GM11168 (cell line): ENCODE data around the gene HENMT1.
"Not testable (repeated sequence)": the region's sequence is repeated elsewhere in the genome, so short reads cannot be mapped to it uniquely, and the experiment has no call there.

ENCODE experiments used
- in situ Hi-C: fragments of 300-500 bp; cut with MboI; formaldehyde crosslinking; loops from one replicate; pipeline ENCODE4 v1.12.0; 2022; ENCODE audit warnings: low sequenced_read_pairs; ENCODE audit not compliant: unreplicated experiment

Gene HENMT1

DNA sequence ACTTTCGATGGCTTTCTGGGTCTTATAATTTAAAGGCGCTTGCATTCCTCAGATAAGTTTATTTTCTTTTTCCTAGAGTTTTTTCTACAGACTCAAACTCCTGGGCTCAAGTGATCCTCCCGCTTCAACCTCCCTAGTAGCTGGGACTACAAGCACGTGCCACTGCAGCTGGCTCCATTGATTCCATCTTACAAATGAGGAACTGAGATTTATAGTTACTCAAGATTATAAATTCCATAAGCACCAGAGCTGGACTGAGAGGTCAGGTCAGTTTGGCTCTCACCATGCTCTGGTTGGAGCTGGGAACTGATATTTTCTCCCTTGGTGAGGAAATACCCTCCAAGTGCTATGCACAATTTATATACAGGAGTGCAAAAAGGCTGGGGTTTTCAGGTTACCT is 17.8 kb upstream of the HENMT1 start:
- in situ Hi-C loops: no loop called here

DNA sequence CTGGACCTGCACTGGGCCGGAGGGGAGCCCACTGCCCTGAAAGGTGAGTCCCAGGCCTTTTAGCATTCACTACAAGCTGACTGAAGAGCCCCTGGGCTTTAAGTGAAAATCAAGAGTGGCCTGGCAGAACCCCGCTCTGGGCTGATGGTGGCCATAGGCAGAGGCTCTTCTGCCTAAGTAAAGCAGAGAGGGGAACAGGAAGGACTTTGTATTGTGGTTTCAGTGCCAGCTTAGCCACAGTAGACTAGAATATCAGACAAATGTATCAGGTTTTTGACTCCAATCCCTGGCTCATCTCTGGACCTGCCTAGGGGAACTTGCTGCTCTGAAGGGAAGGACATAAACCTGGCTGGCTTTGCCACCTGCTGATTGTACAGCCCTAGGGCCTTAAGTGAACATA is 10.2 kb upstream of the HENMT1 start:
- in situ Hi-C loops: no loop called here

DNA sequence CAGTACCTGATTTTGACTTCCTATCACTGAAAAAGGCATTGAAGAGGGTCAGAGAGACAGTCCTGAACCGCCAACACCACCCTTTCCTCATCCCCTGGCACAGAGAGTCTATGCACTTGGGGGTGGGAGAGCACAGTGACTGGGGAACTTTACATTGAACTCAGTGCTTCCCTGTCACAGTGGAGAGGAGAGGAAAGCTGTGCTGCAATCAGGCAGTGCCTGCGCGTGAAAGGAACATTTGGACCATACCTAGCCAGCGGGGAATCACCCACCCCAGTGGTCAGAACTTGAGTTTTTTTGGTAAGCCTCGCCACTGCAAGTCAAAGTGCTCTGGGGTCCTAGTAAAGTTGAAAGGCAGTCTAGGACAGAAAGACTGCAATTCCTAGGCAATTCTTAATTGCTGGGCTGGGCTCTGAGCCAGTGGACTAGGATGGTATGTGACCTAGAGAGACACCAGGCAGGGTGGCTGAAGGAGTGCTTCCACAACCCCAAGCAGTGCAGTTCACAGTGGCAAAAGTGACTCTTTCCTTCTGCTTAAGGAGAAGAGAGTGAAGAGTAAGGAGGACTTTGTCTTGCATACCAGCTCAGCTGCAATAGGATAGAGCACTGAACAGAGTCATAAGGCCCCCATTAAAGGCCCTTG is 9.4 kb upstream of the HENMT1 start:
- in situ Hi-C loops: no loop called here

DNA sequence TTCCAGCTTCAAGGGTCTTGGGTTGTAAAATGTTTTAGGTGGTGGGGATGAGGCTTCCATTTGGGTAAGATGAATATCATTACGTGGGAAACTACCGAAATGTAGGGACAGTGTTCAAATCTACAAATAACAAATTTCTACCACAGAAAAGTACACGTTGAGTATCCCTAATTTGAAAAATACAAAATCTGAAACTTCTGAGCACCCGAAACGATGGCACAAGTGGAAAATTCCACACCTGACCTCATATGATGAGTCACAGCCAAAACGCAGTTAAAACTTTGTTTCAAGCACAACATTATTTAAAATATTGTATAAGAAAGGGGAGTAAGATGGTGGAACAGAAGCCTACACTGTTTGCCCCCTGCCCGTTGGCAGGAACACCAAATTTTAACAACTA is 8.8 kb upstream of the HENMT1 start:
- in situ Hi-C loops: no loop called here

DNA sequence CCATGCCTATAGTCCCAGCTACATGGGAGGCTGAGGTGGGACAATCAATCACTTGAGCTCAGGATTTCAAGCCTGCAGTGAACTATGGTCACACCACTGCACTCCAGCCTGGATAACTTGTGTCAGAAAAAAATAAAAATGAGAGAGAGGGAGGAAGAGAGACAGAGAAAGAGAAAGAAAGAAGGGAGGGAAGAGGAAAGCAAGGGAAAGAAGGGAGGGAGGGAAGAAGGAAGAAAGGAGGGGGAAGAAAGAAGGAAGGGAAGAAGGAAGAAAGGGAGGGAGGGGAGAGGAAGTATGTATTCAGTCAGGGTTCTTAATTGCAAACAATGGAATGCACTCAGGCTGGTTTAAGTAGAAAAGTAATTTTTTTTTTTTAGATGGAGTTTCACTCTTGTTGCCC is 7.9 kb upstream of the HENMT1 start:
- in situ Hi-C loops: no loop called here

DNA sequence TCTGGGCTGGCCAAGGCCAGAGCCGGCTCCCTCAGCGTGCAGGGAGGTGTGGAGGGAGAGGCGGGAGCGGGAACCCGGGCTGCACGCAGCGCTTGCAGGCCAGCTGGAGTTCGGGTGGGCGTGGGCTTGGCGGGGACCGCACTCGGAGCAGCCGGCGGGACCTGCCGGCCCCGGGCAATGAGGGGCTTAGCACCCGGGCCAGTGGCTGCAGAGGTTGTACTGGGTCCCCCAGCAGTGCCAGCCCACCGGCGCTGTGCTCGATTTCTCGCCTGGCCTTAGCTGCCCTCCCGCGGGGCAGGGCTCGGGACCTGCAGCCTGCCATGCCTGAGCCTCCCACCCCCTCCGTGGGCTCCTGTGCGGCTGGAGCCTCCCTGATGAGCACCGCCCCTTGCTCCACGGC is 6.5 kb upstream of the HENMT1 start:
- in situ Hi-C loops: not testable (repeated sequence)

DNA sequence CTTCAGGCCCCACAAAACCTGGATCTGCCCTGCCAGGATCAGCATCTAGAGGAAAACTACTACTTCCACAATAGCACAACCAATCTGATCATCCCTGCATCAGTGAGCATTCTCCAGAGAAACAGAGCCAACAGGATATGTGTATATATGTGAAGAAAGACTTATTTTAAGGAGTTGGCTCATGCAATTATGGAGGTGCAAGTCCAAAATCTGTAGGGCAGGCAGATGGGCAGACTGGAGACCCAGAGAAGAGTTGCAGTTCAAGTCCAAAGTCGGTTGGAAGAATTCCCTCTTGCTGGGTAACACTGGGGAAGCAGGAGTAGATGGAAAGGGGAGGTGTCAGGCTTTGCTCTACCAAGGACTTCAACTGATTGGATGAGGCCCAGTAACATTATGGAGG is 4.9 kb upstream of the HENMT1 start:
- in situ Hi-C loops: no loop called here

DNA sequence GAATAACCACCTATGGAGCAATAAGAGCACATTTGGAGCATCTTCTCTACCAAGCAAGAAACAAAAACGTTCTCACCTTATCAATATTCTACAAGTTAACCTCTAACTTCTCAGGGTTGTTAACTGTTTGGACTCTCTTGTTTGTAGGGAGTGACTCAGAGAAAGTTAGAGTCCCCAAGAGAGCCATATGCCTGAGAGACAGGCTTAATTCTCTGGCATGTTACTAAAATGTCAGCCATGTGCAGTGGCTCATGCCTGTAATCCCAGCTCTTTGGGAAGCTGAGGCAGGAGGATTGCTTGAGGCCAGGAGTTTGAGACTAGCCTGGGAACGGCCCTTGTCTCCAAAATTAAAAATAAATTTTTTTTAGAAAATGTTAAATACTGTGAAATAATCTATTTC is 4.2 kb upstream of the HENMT1 start:
- in situ Hi-C loops: no loop called here

DNA sequence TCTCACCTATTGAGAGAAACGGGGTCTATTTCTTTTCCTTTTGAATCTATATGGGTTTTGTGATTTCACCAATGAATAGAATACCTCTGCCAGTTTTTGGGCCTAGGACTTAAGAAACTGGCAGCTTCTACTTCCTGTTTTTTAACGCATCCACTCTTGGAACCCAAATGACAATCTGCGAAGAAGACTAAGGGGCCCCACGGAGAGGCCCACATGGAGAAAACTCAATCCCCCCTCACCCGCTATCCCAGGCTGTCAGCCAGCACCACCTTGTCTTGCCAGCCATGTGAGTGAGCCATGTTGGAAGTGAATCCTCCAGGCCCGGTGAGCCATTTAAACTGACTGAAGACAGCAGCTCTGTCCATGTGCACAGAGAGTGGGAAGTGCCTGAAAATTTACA is 3.6 kb upstream of the HENMT1 start:
- in situ Hi-C loops: no loop called here

DNA sequence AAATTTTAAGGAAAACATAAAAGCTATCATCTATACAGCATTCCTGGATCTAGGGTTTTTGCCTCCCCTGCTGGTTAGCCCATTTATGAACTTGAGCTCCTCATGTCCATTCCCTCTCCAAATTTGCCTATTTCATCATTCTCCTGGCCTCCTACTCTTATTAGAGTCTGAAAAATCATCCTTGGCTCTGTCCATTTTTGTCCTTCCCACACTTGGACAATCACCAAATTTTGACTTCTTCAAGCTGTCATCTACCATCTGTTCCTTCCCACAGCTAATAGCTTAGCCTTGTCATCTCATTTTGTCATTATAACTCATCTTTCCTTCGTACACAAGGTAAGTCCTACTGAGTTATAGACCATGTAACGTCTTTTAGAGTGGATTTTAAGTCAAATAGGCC is 2.2 kb upstream of the HENMT1 start:
- in situ Hi-C loops: no loop called here

DNA sequence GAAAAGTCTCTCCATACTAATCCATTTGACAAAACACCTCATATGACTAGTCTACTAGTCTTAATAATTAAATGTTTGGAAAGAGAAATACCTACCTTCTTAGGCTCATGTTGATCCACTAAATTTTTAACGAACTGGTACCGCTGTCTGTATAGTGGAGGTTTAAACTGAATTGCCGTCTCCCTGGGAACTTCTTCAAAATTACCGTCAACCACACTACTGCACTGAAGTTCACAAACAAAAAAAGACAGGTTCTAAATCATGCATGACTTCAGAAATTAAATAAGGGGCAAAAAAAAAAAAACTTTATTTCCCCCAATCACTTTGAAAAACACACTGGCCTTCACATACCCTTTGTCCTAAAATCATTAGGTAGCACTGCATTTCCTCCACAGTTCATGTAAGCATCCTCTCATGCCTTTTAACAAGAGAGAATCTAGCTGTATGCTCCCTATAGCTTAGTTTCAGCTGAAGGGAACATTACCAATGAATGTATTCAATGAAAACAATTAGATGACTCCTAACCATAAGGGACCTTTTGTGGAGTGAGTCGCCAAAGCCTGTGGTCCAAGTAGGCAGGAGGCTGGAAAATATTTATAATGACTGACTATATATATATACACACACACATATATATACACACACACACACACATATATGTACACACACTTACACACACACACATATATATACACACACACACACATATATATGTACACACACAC is 3.4 kb downstream of the HENMT1 start:
- in situ Hi-C loops: no loop called here

DNA sequence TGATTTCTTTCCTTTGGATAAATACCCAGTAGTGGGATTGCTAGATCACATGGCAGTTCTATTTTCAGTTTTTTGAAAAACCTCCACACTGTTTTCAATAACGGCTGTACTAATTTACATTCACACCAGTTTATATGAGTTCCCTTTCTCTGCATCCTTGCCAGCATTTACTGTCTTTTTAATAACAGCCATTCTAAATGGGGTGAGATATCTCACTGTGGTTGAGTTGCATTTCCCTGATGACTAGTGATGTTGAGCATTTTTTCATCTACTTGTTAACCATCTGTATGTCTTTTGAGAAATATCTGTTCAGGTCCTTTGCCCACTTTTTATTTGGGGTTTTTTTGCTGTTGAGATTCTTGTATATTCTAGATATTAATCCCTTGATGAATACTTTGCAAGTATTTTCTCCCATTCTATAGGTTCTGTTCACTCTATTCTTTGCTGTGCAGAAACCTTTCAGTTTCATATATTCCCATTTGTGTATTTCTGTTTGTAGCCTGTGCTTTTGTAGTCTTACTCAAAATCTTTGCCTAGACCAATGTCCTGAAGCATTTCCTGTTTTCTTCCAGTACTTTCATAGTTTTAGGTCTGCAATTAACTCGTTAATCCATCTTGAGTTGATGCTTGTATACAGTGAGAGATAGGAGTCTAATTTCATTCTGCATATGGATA is 7.3 kb downstream of the HENMT1 start:
- in situ Hi-C loops: no loop called here

DNA sequence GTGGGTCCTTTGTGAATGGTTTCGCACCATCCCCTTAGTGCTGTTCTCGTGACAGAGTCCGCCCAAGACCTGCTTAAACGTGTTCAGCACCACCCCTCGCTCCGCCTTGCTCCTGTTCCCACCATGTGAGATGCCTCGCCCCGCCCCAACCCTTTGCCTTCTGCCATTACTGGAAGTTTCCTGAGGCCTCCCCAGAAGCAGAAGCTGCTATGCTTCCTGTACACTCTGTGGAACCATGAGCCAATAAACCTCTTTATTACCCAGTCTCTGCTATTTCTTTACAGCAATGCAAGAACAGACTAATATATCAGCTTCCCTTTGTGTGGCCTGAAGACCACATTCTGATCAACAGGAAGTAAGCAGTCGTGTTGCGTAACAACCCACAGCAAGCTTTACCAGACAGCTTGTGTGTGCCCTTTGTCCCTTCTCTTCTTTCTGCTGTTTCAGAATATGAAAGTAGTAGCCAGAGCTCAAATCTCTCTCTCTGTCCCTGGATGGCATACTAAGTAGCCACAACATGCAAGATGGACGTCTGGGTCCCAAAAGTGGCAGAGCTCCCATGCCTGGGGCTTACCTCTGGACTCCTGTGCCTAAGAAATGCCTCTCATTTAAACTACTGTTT is 14.1 kb downstream of the HENMT1 start:
- in situ Hi-C loops: loop anchor here (10.0 kb wide), 1 partner anchor 142 kb away; no protein-coding TSS in a partner anchor

DNA sequence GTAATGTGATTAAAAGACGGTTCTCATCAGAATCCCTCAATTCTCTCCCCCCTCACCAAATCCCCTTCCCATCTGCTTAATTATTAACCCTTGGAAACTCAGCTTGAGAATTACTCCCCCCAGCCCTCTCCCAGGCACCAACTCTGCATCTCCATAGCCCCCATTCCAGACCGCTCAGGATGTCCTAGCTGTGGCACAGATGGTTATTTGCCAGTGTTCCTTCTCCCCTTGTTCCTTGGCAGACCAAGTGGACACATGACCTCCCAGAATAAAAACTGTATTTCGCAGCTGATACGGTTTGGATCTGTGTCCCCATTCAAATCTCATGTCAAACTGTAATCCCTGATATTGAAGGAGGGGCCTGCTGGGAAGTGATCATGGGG is 14.6 kb downstream of the HENMT1 start:
- in situ Hi-C loops: loop anchor here (10.0 kb wide), 1 partner anchor 141 kb away; no protein-coding TSS in a partner anchor

DNA sequence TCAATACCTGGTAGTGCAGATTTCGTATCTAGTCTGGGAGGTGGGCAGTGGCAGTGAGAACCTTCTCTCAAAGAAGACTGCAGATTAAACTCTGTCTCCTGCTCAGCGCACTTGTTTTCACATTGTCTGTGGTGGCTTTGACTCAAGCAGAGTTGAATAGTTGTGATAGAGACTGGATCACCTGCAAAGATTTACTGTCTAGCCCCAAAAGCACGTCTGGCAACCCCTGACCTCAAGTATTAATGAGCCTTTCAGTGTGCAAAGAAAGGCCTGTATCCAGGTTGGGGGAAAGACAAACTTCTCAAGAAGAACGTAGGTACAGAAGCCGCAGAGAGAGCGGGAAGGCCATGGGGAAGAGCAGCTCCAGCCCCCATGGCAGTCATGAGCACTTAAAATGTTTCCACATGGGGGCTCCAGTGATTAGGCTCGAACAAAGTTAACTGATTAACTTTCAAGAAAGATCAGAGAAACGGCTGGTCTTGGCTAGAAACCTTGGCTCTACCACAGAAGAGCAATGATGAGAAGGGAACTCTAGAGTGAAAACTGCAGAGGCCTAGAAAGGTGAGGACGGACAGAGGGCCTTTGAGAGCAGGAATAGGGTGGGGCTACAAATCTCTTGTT is 15.2 kb downstream of the HENMT1 start:
- in situ Hi-C loops: loop anchor here (10.0 kb wide), 1 partner anchor 141 kb away; no protein-coding TSS in a partner anchor

DNA sequence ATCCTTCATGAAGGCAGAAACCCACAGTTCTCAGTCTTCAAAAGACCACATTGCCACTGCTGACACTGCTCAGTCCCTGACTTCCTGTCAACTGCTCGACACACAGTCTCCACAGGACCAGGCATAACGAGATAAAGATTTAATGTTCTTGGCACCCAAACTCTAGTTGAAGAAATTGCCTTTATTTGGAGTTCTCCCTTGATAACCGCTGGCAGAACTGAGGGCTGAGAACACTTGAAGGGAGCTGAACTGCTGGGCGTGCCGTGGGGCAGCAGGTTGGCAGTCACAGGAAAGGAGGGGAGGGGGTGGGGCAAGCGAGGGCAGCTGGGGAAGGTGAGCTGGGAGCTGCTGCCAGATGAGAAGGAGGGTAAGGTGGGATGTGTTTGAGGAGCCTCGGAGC is 15.9 kb downstream of the HENMT1 start:
- in situ Hi-C loops: loop anchor here (10.0 kb wide), 1 partner anchor 140 kb away; no protein-coding TSS in a partner anchor

DNA sequence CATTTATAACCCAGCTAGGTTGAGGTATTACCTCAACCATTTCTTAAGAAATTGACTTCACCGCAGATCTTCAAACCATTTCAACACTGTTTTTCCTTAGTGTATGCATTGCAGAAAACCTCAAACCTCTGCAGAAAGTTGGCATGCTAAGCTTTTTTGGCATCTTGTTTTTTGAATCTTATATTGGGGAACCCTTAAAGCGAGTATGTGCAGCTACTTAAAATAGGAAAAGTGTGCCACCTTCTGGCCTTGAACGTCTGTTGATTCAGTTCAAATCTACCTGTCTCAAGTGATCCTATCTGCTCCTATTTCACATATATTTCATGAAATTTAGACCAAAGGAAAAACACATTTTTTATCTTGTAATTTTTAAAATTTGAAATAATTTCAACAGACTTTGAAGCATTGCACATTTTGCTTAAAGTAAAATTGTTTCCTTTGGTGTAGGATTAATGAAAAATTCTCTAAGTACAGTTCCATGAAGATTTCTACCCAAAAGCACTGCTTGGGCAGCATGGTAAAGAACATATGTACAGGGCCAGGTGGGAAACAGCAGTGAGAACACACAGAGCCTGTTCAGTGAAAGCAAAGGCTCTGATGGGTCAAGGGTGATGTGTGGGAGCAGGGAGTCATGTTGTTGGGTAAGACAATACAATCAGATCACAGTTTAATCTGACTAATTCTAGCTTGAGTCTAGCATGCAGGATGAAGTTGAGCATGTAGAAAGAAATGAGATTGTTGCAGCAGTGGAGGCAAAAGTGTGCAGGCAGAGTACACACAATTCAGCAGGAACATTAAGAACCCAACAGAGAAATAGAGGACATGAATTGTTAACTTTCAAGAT is 17.2 kb downstream of the HENMT1 start:
- in situ Hi-C loops: loop anchor here (10.0 kb wide), 1 partner anchor 139 kb away; no protein-coding TSS in a partner anchor

DNA sequence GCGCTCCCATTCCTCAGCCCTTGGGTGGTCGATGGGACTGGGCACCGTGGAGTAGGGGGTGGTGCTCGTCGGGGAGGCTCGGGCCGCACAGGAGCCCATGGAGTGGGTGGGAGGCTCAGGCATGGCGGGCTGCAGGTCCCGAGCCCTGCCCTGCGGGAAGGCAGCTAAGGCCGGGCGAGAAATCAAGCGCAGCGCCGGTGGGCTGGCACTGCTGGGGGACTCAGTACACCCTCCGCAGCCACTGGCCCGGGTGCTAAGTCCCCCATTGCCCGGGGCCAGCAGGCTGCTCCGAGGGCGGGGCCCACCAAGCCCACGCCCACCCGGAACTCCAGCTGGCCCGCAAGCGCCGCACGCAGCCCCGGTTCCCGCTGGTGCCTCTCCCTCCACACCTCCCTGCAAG is 20.0 kb downstream of the HENMT1 start:
- in situ Hi-C loops: loop anchor here (10.0 kb wide), 1 partner anchor 136 kb away; no protein-coding TSS in a partner anchor

DNA sequence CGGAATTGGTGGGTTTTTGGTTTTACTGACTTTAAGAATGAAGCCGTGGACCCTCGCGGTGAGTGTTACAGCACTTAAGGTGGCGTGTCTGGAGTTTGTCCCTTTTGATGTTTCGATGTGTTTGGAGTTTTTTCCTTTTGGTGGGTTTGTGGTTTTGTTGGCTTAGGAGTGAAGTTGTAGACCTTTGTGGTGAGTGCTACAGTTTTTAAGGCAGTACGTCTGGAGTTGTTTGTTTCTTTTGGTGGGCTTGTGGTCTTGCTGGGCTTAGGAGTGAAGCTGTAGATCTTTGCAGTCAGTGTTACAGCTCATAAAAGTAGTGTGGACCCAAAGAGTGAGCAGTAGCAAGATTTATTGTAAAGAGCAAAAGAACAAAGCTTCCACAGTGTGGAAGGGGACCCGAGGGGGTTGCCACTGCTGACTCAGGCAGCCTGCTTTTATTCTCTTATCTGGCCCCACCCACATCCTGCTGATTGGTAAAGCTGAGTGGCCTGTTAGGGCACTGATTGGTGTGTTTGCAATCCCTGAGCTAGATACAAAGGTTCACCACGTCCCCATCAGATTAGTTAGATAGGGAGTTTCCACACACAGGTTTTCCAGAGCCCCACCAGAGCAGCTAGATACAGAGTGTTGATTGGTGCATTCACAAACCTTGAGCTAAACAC is 20.9 kb downstream of the HENMT1 start:
- in situ Hi-C loops: loop anchor here (10.0 kb wide), 1 partner anchor 135 kb away; no protein-coding TSS in a partner anchor
